Endothelial cell of umbilical vein (primary cell): Measurements from ENCODE around the gene HOXA4. TPM values are rescaled to one million over a fixed set of nuclear protein-coding genes. Genes with fewer than 3 reads are reported as not detected.
A peak's percentile ranks its signal among the peaks of the same experiment; 100 is the strongest.

ENCODE experiments used
- BruUV-seq: library from RNA; stranded (reverse); fragments of 400-500 nt; replicated peaks from 2 replicates; lab custom pipeline; 2021; lab: Mats Ljungman, UMichigan
- CTCF ChIA-PET: fragments of 300-600, 350-600 bp; sonication (Branson Sonifier 250); formaldehyde crosslinking; loops from one replicate; lab custom pipeline; 2021; ENCODE audit warnings: antibody characterized with exemption, inconsistent platforms; lab: Charles Lee
- POLR2A ChIA-PET: fragments of 300-600, 350-600 bp; sonication (Branson Sonifier 250); formaldehyde crosslinking; loops from one replicate; lab custom pipeline; 2021; ENCODE audit warnings: antibody characterized with exemption, inconsistent platforms; lab: Charles Lee
- DNase-seq: peaks from one replicate; pipeline ENCODE4 v3.0.0-alpha.2; 2011; ENCODE audit warnings: low read depth, low spot score
- FAIRE-seq: peaks from 2 replicates; lab custom pipeline; 2011; peaks lifted over from hg19 to GRCh38; lab: Jason Lieb, UNC
- H2AFZ ChIP-seq: 2 replicates; pipeline ENCODE4 v1.6.0; 2012; ENCODE audit warnings: low read depth, low read length, control low read depth, inconsistent platforms
- H3K27ac ChIP-seq: 2 replicates; pipeline ENCODE4 v1.5.1; 2011; ENCODE audit warnings: low read depth, mild to moderate bottlenecking, control low read depth, low read length, moderate library complexity; ENCODE audit not compliant: insufficient read depth
- H3K27me3 ChIP-seq, 2 experiments: 2 replicates each; pipeline versions ENCODE4 v1.6.0 to v1.6.1; 2011; ENCODE audit warnings: low read length in 2 of 2, mixed read lengths in 1 of 2; ENCODE audit not compliant: control insufficient read depth in 2 of 2, insufficient read depth in 2 of 2
- H3K36me3 ChIP-seq, 2 experiments: 2 replicates in 1 of 2; 3 replicates in 1 of 2; pipeline ENCODE4 v1.5.1; 2011; ENCODE audit warnings: low read length in 2 of 2, mild to moderate bottlenecking in 1 of 2, moderate library complexity in 1 of 2; ENCODE audit not compliant: control insufficient read depth in 2 of 2, insufficient read depth in 2 of 2; ENCODE audit errors: extremely low read depth in 1 of 2
- H3K4me1 ChIP-seq: 3 replicates; pipeline ENCODE4 v1.5.1; 2011; ENCODE audit warnings: mild to moderate bottlenecking, low read length; ENCODE audit not compliant: control insufficient read depth, insufficient read depth; ENCODE audit errors: extremely low read depth
- H3K4me2 ChIP-seq: 2 replicates; pipeline ENCODE4 v1.6.1; 2011; ENCODE audit warnings: low read length, control low read depth, mixed read lengths; ENCODE audit not compliant: insufficient read depth
- H3K4me3 ChIP-seq, 3 experiments: fragments of 200-600 bp in 1 of 3; sonication (generic), shearing (Covaris generic) in 1 of 3; replicated peaks in 1 of 3; 2 replicates each; pipeline ENCODE4 v1.5.1; 2011 to 2016; ENCODE audit warnings: control low read depth in 3 of 3, low read length in 3 of 3, mild to moderate bottlenecking in 2 of 3, inconsistent platforms in 1 of 3, low read depth in 1 of 3, moderate library complexity in 1 of 3; ENCODE audit not compliant: insufficient read depth in 1 of 3
- H3K79me2 ChIP-seq: 2 replicates; pipeline ENCODE4 v1.6.0; 2012; ENCODE audit warnings: low read length, inconsistent platforms; ENCODE audit not compliant: control insufficient read depth, insufficient read depth
- H3K9ac ChIP-seq: replicated peaks from 2 replicates; pipeline ENCODE3; 2011; ENCODE audit warnings: low read length, control low read depth; ENCODE audit not compliant: insufficient read depth; ENCODE audit errors: extremely low read depth
- H3K9me1 ChIP-seq: replicated peaks from 3 replicates; pipeline ENCODE4 v1.6.0; 2011; ENCODE audit warnings: mild to moderate bottlenecking, low read length; ENCODE audit not compliant: control insufficient read depth, insufficient read depth; ENCODE audit errors: extremely low read depth
- H3K9me3 ChIP-seq: replicated peaks from 2 replicates; pipeline ENCODE4 v1.5.1; 2012; ENCODE audit warnings: low read length, inconsistent platforms; ENCODE audit not compliant: control insufficient read depth, insufficient read depth
- H4K20me1 ChIP-seq: replicated peaks from 2 replicates; pipeline ENCODE3; 2011; ENCODE audit warnings: mild to moderate bottlenecking, low read length; ENCODE audit not compliant: control insufficient read depth, insufficient read depth; ENCODE audit errors: extremely low read depth
- CTCF ChIP-seq, 2 donors: IDR thresholded peaks; 1 replicate in 1 of 2; 2 replicates in 1 of 2; pipeline ENCODE4 v1.5.1; 2011; ENCODE audit warnings: low read length in 2 of 2, mild to moderate bottlenecking in 2 of 2, moderate library complexity in 2 of 2, control low read depth in 1 of 2, inconsistent platforms in 1 of 2, low read depth in 1 of 2; ENCODE audit not compliant: insufficient read depth in 1 of 2; ENCODE audit errors: extremely low read depth in 1 of 2
- EZH2 ChIP-seq: IDR thresholded peaks from 2 replicates; pipeline ENCODE4 v1.6.1; 2012; ENCODE audit warnings: borderline replicate concordance, low read depth, mild to moderate bottlenecking, moderate library complexity, low read length, inconsistent platforms; ENCODE audit not compliant: severe bottlenecking
- FOS ChIP-seq: IDR thresholded peaks from 2 replicates; pipeline ENCODE4 v1.6.1; 2011; ENCODE audit warnings: mild to moderate bottlenecking, low read length, moderate library complexity, borderline replicate concordance; ENCODE audit not compliant: insufficient read depth
- GATA2 ChIP-seq: IDR thresholded peaks from 2 replicates; pipeline ENCODE4 v1.7.0; 2011; ENCODE audit warnings: low read depth, mild to moderate bottlenecking, moderate library complexity, mixed read lengths, low read length; ENCODE audit not compliant: insufficient read length, insufficient read depth
- JUN ChIP-seq: IDR thresholded peaks from 2 replicates; pipeline ENCODE4 v1.6.1; 2011; ENCODE audit warnings: borderline replicate concordance, low read depth; ENCODE audit not compliant: insufficient read length, insufficient read depth
- MAX ChIP-seq: IDR thresholded peaks from 2 replicates; pipeline ENCODE4 v1.6.1; 2011; ENCODE audit not compliant: insufficient read depth, insufficient read length
- MYC ChIP-seq: IDR thresholded peaks from one replicate; pipeline ENCODE4 v1.6.1; 2011; ENCODE audit warnings: mild to moderate bottlenecking, low read depth, low read length
- POLR2A ChIP-seq: IDR thresholded peaks from 2 replicates; pipeline ENCODE4 v1.6.1; 2012; ENCODE audit warnings: low read depth, mild to moderate bottlenecking, control low read depth, low read length
- POLR2AphosphoS5 ChIP-seq: IDR thresholded peaks from 2 replicates; pipeline ENCODE4 v1.6.1; 2012; ENCODE audit warnings: low read depth, mild to moderate bottlenecking, control low read depth, low read length, moderate library complexity; ENCODE audit not compliant: insufficient read depth
- dilution Hi-C: fragments of 300-500 bp; cut with MboI; formaldehyde crosslinking; loops from one replicate; pipeline ENCODE4 v1.15.0; 2019; ENCODE audit warnings: low sequenced_read_pairs; ENCODE audit not compliant: extremely low pct_ligation_motif_present
- intact Hi-C: fragments of 100-400 bp; cut with micrococcal nuclease; formaldehyde crosslinking; loops from one replicate; pipeline ENCODE4 v1.10.0; 2022
- polyA plus RNA-seq, 4 experiments: library from polyadenylated mRNA; depleted of rRNA in 3 of 4; stranded (reverse) in 3 of 4; unstranded in 1 of 4; fragments of >200 nt; gene quantifications; 2 replicates each; pipeline versions ENCODE4 v1.2.1 to v1.2.3, GENCODE V29; 2011 to 2012; ENCODE audit warnings: missing spikeins in 1 of 4
- total RNA-seq: library from RNA; stranded (reverse); gene quantifications from 2 replicates; pipeline ENCODE4 v1.2.3, GENCODE V29; 2021

Gene HOXA4
- total and polyA plus RNA-seq, 2 donors (not counting 3 experiments of a cell fraction or from before 2014, with no cell fraction given) = 4.9 to 8.1 TPM

GRCh38 chr7:27167916-27168264 lies 37.3 kb upstream of the HOXA4 start:
- dilution Hi-C loops = loop anchor here (10.0 to 25.0 kb wide), 3 partner anchors 313 to 981 kb away; no protein-coding TSS in a partner anchor
- H2AFZ ChIP-seq = no peak overlapping the region
- no peak for FAIRE-seq

GRCh38 chr7:27166531-27167505 lies 36.3 kb upstream of the HOXA4 start:
- peak overlapping the region; percentile 70 for H3K4me2 ChIP-seq
- no peak overlapping the region for H2AFZ ChIP-seq
- no peaks in the 10 kb centered on the region for H3K27me3 ChIP-seq

More at GRCh38 chr7:27167916-27168264, 37.3 kb upstream of the HOXA4 start:
- DNase-seq = no peak
- TF ChIP-seq POLR2AphosphoS5 (peak; percentile 1), GATA2 (no peak)
- Histone ChIP-seq H3K4me3 (peak overlapping the region; percentile 31 to 98 (median 63)), H4K20me1 (no peaks in the 10 kb centered on the region), H3K9me3 (no peaks in the 10 kb centered on the region), H3K9ac (peak overlapping the region; percentile 85), H3K79me2 (peaks cover 98% of the 10 kb centered on the region), H3K27me3 (no peaks in the 10 kb centered on the region), H3K9me1 (no peaks in the 10 kb centered on the region), H3K27ac (peak overlapping the region; percentile 91), H3K4me1 (peaks cover 45% of the 10 kb centered on the region), H3K36me3 (peaks cover 2 to 7% of the 10 kb centered on the region in 2 experiments), H3K4me2 (peak overlapping the region; percentile 70)
- no TSS peak for BruUV-seq
- ChIA-PET POLR2A (interaction anchor here (1.1 to 1.7 kb wide), 3 partner anchors 9 to 12 kb away, joined by 4 to 5 read pairs (median 5); no protein-coding TSS in a partner anchor), CTCF (interaction anchor here (0.7 to 7.4 kb wide), 8 partner anchors 9 to 798 kb away, joined by 3 to 86 read pairs (median 9); partner anchors contain the start of genes HOXA3, HOXA5 and HOXA6)
- intact Hi-C loops = loop anchor here (2.0 kb wide), 1 partner anchor 49 kb away; no protein-coding TSS in a partner anchor

More at GRCh38 chr7:27166531-27167505, 36.3 kb upstream of the HOXA4 start:
- DNase-seq = no peak
- ChIA-PET CTCF (interaction anchor here (0.8 to 7.4 kb wide), 13 partner anchors 8 to 930 kb away, joined by 3 to 86 read pairs (median 4); partner anchors contain the start of gene HOXA3), POLR2A (interaction anchor here (1.6 to 1.8 kb wide), 5 partner anchors 12 to 23 kb away, joined by 3 to 8 read pairs (median 5); partner anchors contain the start of genes HOXA11, HOXA3 and HOXA5)
- TF ChIP-seq MYC (no peak), EZH2 (no peak), CTCF (IDR thresholded peaks at IDR 0.05; ENCODE audit: extremely low read depth in 1 of 2, insufficient read depth in 1 of 2, low read depth in 1 of 2, low read length in 2 of 2) (no peak), POLR2A (no peak), FOS (peak; percentile 29), POLR2AphosphoS5 (peak; percentile 47), JUN (no peak), MAX (no peak)
- H3K4me1 ChIP-seq = peaks cover 37% of the 10 kb centered on the region
- dilution Hi-C loops = loop anchor here (10.0 to 25.0 kb wide), 3 partner anchors 312 to 980 kb away; no protein-coding TSS in a partner anchor
- BruUV-seq = no TSS peak
- no peaks in the 10 kb centered on the region for H4K20me1 ChIP-seq
- H3K36me3 ChIP-seq = peaks cover 3 to 7% of the 10 kb centered on the region in 2 experiments
- H3K9me1 ChIP-seq = no peaks in the 10 kb centered on the region
- H3K27ac ChIP-seq = peak overlapping the region; percentile 91
- H3K4me3 ChIP-seq = peak overlapping the region; percentile 31 to 98 (median 63)
- intact Hi-C loops = no loop called here
- peak overlapping the region; percentile 85 for H3K9ac ChIP-seq
- H3K9me3 ChIP-seq = no peaks in the 10 kb centered on the region
- H3K79me2 ChIP-seq = peaks cover 98% of the 10 kb centered on the region
- FAIRE-seq = peak; percentile 61
